ENCODE measurements around the gene TUBB2B. TPM values are rescaled to one million over a fixed set of nuclear protein-coding genes. Genes with fewer than 3 reads are reported as not detected.

TUBB2B gene
- polyA plus RNA-seq, 1 experiment: 4.7 TPM

GRCh38 chr6:3235486-3235885 is 8.0 kb upstream of the TUBB2B start:
- ChIA-PET POLR2A (no interaction called here), CTCF (interaction anchor here (0.8 kb wide), 1 partner anchor 110 kb away, joined by 3 read pairs; no protein-coding TSS in a partner anchor)
- Histone ChIP-seq H3K9me3 (ENCODE audit: control insufficient read depth, insufficient read depth, low read length) (no peaks in the 10 kb centered on the region; the same call in 1 of the 2 replicates), H3K4me3 (ENCODE audit: low read depth, low read length) (no peak overlapping the region), H3K27me3 (ENCODE audit: control insufficient read depth, insufficient read depth, low read length) (peaks cover 58% of the 10 kb centered on the region), H3K27ac (ENCODE audit: low read depth, low read length) (no peak overlapping the region)
- no peak for TF ChIP-seq CTCF (IDR thresholded peaks at IDR 0.05; ENCODE audit: low read depth, low read length)
- no peak for DNase-seq (ENCODE audit: low read depth, low spot score)

- DNase-seq (ENCODE audit: low read depth, low spot score): no peak
- Histone ChIP-seq H3K27me3 (ENCODE audit: control insufficient read depth, insufficient read depth, low read length) (peaks cover 72% of the 10 kb centered on the region), H3K27ac (ENCODE audit: low read depth, low read length) (no peak overlapping the region), H3K4me3 (ENCODE audit: low read depth, low read length) (no peak overlapping the region), H3K9me3 (ENCODE audit: control insufficient read depth, insufficient read depth, low read length) (no peaks in the 10 kb centered on the region; the same call in 1 of the 2 replicates)
- TF ChIP-seq CTCF (IDR thresholded peaks at IDR 0.05; ENCODE audit: low read depth, low read length): no peak
- ChIA-PET CTCF (interaction anchor here (0.5 to 1.4 kb wide), 2 partner anchors 18 to 328 kb away, joined by 6 to 8 read pairs; no protein-coding TSS in a partner anchor), POLR2A (interaction anchor here (0.8 kb wide), 1 partner anchor 77 kb away, joined by 3 read pairs; the partner anchor contains the start of gene TUBB2A)
These were observed 6.5 kb upstream of the TUBB2B start for GRCh38 chr6:3233904-3234303.

GRCh38 chr6:3233321-3233720 is 5.9 kb upstream of the TUBB2B start:
- ChIA-PET POLR2A (interaction anchor here (0.8 kb wide), 1 partner anchor 76 kb away, joined by 3 read pairs; the partner anchor contains the start of gene TUBB2A), CTCF (interaction anchor here (1.4 kb wide), 1 partner anchor 18 kb away, joined by 8 read pairs; no protein-coding TSS in a partner anchor)
- Histone ChIP-seq H3K4me3 (ENCODE audit: low read depth, low read length) (no peak overlapping the region), H3K27me3 (ENCODE audit: control insufficient read depth, insufficient read depth, low read length) (peaks cover 74% of the 10 kb centered on the region), H3K9me3 (ENCODE audit: control insufficient read depth, insufficient read depth, low read length) (no peaks in the 10 kb centered on the region; the same call in 1 of the 2 replicates), H3K27ac (ENCODE audit: low read depth, low read length) (no peak overlapping the region)
- DNase-seq (ENCODE audit: low read depth, low spot score): no peak
- no peak for TF ChIP-seq CTCF (IDR thresholded peaks at IDR 0.05; ENCODE audit: low read depth, low read length)

GRCh38 chr6:3232017-3232945 is 4.8 kb upstream of the TUBB2B start:
- Histone ChIP-seq H3K4me3 (ENCODE audit: low read depth, low read length) (peak overlapping the region; percentile 65), H3K27ac (ENCODE audit: low read depth, low read length) (no peak overlapping the region), H3K9me3 (ENCODE audit: control insufficient read depth, insufficient read depth, low read length) (no peaks in the 10 kb centered on the region; the same call in 1 of the 2 replicates), H3K27me3 (ENCODE audit: control insufficient read depth, insufficient read depth, low read length) (peaks cover 81% of the 10 kb centered on the region)
- CTCF ChIA-PET: interaction anchor here (1.0 to 2.3 kb wide), 2 partner anchors 19 to 74 kb away, joined by 3 to 9 read pairs; no protein-coding TSS in a partner anchor
- POLR2A ChIA-PET: interaction anchor here (1.6 kb wide), 1 partner anchor 15 kb away, joined by 10 read pairs; no protein-coding TSS in a partner anchor
- no peak for DNase-seq (ENCODE audit: low read depth, low spot score)
- TF ChIP-seq CTCF (IDR thresholded peaks at IDR 0.05; ENCODE audit: low read depth, low read length): no peak

All from AG04450 (cell line).